HepG2 (cell line): ENCODE measurements around the gene ATP5MG. TPM values are rescaled to one million over a fixed set of nuclear protein-coding genes. Genes with fewer than 3 reads are reported as not detected.

Experiments
- DNMT3B ChIP-seq: conservative IDR thresholded peaks from 2 replicates; pipeline ENCODE4 v1.6.1; 2016; ENCODE audit warnings: missing biosample characterization, control low read depth
- DPF2 ChIP-seq: sonication (generic); formaldehyde crosslinking; IDR thresholded peaks from 2 replicates; pipeline ENCODE4 v1.4.0; 2020; ENCODE audit warnings: mild to moderate bottlenecking, low read depth, missing genetic modification reagents, borderline replicate concordance
- ELF3 ChIP-seq: IDR thresholded peaks from 2 replicates; pipeline ENCODE4 v1.6.1; 2016; ENCODE audit warnings: missing genetic modification reagents, missing compliant biosample characterization
- FOXK2 ChIP-seq: fragments of 450-650 bp; IDR thresholded peaks from 2 replicates; pipeline ENCODE4 v1.6.1; 2016
- HNRNPK ChIP-seq: fragments of 200-400 bp; formaldehyde crosslinking; IDR thresholded peaks from 2 replicates; pipeline ENCODE4 v1.6.1; 2018; ENCODE audit warnings: low read length, low read depth, moderate library complexity, mild to moderate bottlenecking; ENCODE audit not compliant: poor library complexity, severe bottlenecking
- MAZ ChIP-seq, 2 experiments: sonication (generic) in 1 of 2; formaldehyde crosslinking in 1 of 2; IDR thresholded peaks; 2 replicates each; pipeline versions ENCODE4 v1.5.0 to v1.6.1; 2012 to 2020; ENCODE audit warnings: low read depth in 2 of 2, mild to moderate bottlenecking in 2 of 2, borderline replicate concordance in 1 of 2, improper control_type of control experiment in 1 of 2, low read length in 1 of 2, missing genetic modification reagents in 1 of 2, moderate library complexity in 1 of 2
- NKX3-1 ChIP-seq: sonication (generic); formaldehyde crosslinking; IDR thresholded peaks from 2 replicates; pipeline ENCODE4 v1.5.0; 2020; ENCODE audit warnings: missing genetic modification reagents
- TFE3 ChIP-seq: IDR thresholded peaks from 2 replicates; pipeline ENCODE4 v1.6.1; 2016
- U2AF2 ChIP-seq: fragments of 200-400 bp; formaldehyde crosslinking; IDR thresholded peaks from 2 replicates; pipeline ENCODE4 v1.6.1; 2017; ENCODE audit warnings: low read depth, mild to moderate bottlenecking, low read length
- ZBTB34 ChIP-seq: sonication (generic); formaldehyde crosslinking; IDR thresholded peaks from 2 replicates; pipeline ENCODE4 v1.8.0; 2022; ENCODE audit warnings: mild to moderate bottlenecking, missing genetic modification reagents
- ZFY ChIP-seq: sonication (generic); formaldehyde crosslinking; IDR thresholded peaks from 2 replicates; pipeline ENCODE4 v1.4.0; 2020; ENCODE audit warnings: missing genetic modification reagents
- ZNF124 ChIP-seq: sonication (generic); formaldehyde crosslinking; IDR thresholded peaks from 2 replicates; pipeline ENCODE4 v1.4.0; 2020; ENCODE audit warnings: missing genetic modification reagents
- ZNF264 ChIP-seq: sonication (generic); formaldehyde crosslinking; IDR thresholded peaks from 2 replicates; pipeline ENCODE4 v1.4.0; 2020; ENCODE audit warnings: missing genetic modification reagents
- ZNF589 ChIP-seq: sonication (generic); formaldehyde crosslinking; conservative IDR thresholded peaks from 2 replicates; pipeline ENCODE4 v1.8.0; 2022; ENCODE audit warnings: mild to moderate bottlenecking, moderate library complexity, missing genetic modification reagents
- ZNF598 ChIP-seq: sonication (generic); formaldehyde crosslinking; IDR thresholded peaks from 2 replicates; pipeline ENCODE4 v1.5.1; 2020; ENCODE audit warnings: mild to moderate bottlenecking, missing genetic modification reagents, borderline replicate concordance
- ZNF687 ChIP-seq: sonication (generic); formaldehyde crosslinking; IDR thresholded peaks from 2 replicates; pipeline ENCODE4 v1.5.1; 2020; ENCODE audit warnings: mild to moderate bottlenecking, missing genetic modification reagents, moderate library complexity
- ZNF740 ChIP-seq: sonication (generic); formaldehyde crosslinking; IDR thresholded peaks from 2 replicates; pipeline ENCODE4 v1.4.0; 2020; ENCODE audit warnings: missing genetic modification reagents
- ZSCAN29 ChIP-seq: sonication (generic); formaldehyde crosslinking; conservative IDR thresholded peaks from 2 replicates; pipeline ENCODE4 v1.4.0; 2020; ENCODE audit warnings: mild to moderate bottlenecking, missing genetic modification reagents
- polyA plus RNA-seq, 8 experiments: library from polyadenylated mRNA; depleted of rRNA in 3 of 8; stranded (reverse) in 7 of 8; unstranded in 1 of 8; fragments of >200 nt; fragmentation: Illumina TruSeq in 4 of 8; extraction: Trizol in 4 of 8; gene quantifications; 2 replicates each; pipeline versions ENCODE4 v1.2.1 to v1.2.3, GENCODE V29; 2011 to 2016; ENCODE audit warnings: low read depth in 4 of 8, missing spikeins in 1 of 8, mixed read lengths in 1 of 8; ENCODE audit not compliant: insufficient read depth in 1 of 8
- total RNA-seq, 5 experiments: library from RNA; depleted of rRNA; stranded (reverse); fragments of >200 nt; fragmentation: Illumina TruSeq; extraction: Trizol; gene quantifications; 2 replicates each; pipeline ENCODE4 v1.2.3, GENCODE V29; 2016; ENCODE audit warnings: low read depth in 1 of 5

Gene ATP5MG
- total and polyA plus RNA-seq, 2 of the 13 experiments (the other 11 are each of a cell fraction or from before 2014, with no cell fraction given), result 260 to 320 TPM

GRCh38 chr11:118434553-118435289 lies 33.3 kb downstream of the ATP5MG start (continued):
- TF ChIP-seq ZFY (CRISPR knock-in tag), result peak; percentile 15; the same call in 1 of the 2 replicates
- TF ChIP-seq DPF2 (CRISPR knock-in tag), result no peak
- TF ChIP-seq ZNF687 (CRISPR knock-in tag), result peak; percentile 82
- no peak for TF ChIP-seq ELF3
- no peak for TF ChIP-seq TFE3 (CRISPR knock-in tag)
- 0 out of 2 replicates have a peak, but pooled peaks have one; percentile 49 for TF ChIP-seq ZNF598 (CRISPR knock-in tag)
- TF ChIP-seq ZSCAN29 (CRISPR knock-in tag), result peak; percentile 54; the same call in 1 of the 2 replicates
- no peak for TF ChIP-seq FOXK2
- TF ChIP-seq ZNF264, result no peak
- no peak for TF ChIP-seq ZBTB34 (CRISPR knock-in tag)
- no peak for TF ChIP-seq NKX3-1
- TF ChIP-seq ZNF589 (CRISPR knock-in tag), result 0 out of 2 replicates have a peak, but pooled peaks have one; percentile 24
- TF ChIP-seq ZNF740 (CRISPR knock-in tag), result 0 out of 2 replicates have a peak, but pooled peaks have one; percentile 19
- no peak for TF ChIP-seq ZNF124 (CRISPR knock-in tag)
- no peak for TF ChIP-seq MAZ (IDR thresholded peaks at IDR 0.05; ENCODE audit: borderline replicate concordance, low read depth, low read length)
- peak; percentile 81; the same call in 1 of the 2 replicates for TF ChIP-seq MAZ (CRISPR knock-in tag; IDR thresholded peaks at IDR 0.05; ENCODE audit: low read depth)
- no peak for TF ChIP-seq U2AF2
- TF ChIP-seq DNMT3B (CRISPR knock-in tag), result no peak
- TF ChIP-seq HNRNPK, result no peak
